Measurements from ENCODE around the gene PPM1B. TPM values are rescaled to one million over a fixed set of nuclear protein-coding genes. Genes with fewer than 3 reads are reported as not detected.

PPM1B gene
- total and polyA plus RNA-seq, 2 donors, result 36.3 to 55.4 TPM

DNA sequence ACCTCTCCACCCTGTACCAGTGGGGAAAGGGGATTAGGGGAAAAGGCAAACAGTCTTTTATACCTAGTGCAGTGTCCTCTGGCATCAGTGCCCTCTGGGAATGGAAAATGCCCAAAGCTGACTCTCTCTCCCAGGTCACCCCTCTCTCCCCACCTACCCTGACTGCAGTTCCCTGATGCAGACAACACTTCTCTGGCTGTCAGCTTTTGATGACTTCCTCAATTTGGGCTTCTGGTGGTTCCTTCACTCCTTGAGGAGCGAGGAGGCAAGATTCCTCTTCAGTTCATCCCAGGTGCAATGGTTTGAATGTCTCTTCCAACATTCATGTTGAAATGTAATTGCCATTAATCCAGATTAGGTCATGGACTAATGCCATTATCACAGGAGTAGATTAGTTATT is 19.7 kb upstream of the PPM1B start:
- no peaks in the 10 kb centered on the region for H3K9me3 ChIP-seq (ENCODE audit: control insufficient read depth in 2 of 2, insufficient read depth in 1 of 2, low read length in 1 of 2)

DNA sequence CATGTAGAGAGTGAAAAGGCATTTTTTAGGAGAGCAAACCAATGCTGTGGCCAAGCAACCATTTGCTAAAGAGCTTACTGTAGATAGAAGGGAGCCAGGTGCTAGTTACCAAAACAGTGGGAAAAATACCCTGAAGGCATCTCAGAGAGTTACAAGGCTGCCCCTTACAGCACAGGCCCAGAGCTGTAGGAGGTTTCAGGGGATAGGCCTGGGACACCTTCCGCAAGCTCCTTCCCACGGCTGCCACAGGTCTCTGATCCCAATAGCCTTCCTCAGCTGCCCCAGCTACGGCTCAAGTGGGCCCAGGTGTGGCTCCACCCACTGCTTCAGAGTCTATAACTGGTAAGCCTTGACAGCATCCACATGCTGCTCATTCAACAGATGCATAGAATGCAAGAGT is 18.2 kb upstream of the PPM1B start:
- Histone ChIP-seq H3K4me3 (ENCODE audit: low read length in 2 of 2) (no peak overlapping the region), H3K9me3 (ENCODE audit: control insufficient read depth in 2 of 2, insufficient read depth in 1 of 2, low read length in 1 of 2) (no peaks in the 10 kb centered on the region), H3K4me1 (ENCODE audit: control insufficient read depth in 2 of 2, insufficient read depth in 2 of 2, low read length in 2 of 2) (no peaks in the 10 kb centered on the region), H3K36me3 (ENCODE audit: control insufficient read depth in 2 of 2, insufficient read depth in 2 of 2, low read length in 1 of 2) (no peaks in the 10 kb centered on the region), H3K27ac (ENCODE audit: low read depth in 1 of 2, low read length in 1 of 2) (no peak overlapping the region), H3K27me3 (ENCODE audit: control insufficient read depth in 2 of 2, insufficient read depth in 1 of 2, low read length in 1 of 2) (no peaks in the 10 kb centered on the region)
- 97% methylated on average over 3 of the region's 3 CpGs for WGBS
- no peak for DNase-seq (ENCODE audit: low read depth in 6 of 9, low spot score in 9 of 9)

More for the DNA sequence above, 19.7 kb upstream of the PPM1B start:
- Histone ChIP-seq H3K27ac (ENCODE audit: low read depth in 1 of 2, low read length in 1 of 2) (no peak overlapping the region), H3K4me1 (ENCODE audit: control insufficient read depth in 2 of 2, insufficient read depth in 2 of 2, low read length in 2 of 2) (no peaks in the 10 kb centered on the region), H3K36me3 (ENCODE audit: control insufficient read depth in 2 of 2, insufficient read depth in 2 of 2, low read length in 1 of 2) (no peaks in the 10 kb centered on the region), H3K27me3 (ENCODE audit: control insufficient read depth in 2 of 2, insufficient read depth in 1 of 2, low read length in 1 of 2) (no peaks in the 10 kb centered on the region), H3K4me3 (ENCODE audit: low read length in 2 of 2) (no peak overlapping the region)
- DNase-seq (ENCODE audit: low read depth in 6 of 9, low spot score in 9 of 9), result no peak
- WGBS, result 59% methylated on average over 1 of the region's 1 CpG

DNA sequence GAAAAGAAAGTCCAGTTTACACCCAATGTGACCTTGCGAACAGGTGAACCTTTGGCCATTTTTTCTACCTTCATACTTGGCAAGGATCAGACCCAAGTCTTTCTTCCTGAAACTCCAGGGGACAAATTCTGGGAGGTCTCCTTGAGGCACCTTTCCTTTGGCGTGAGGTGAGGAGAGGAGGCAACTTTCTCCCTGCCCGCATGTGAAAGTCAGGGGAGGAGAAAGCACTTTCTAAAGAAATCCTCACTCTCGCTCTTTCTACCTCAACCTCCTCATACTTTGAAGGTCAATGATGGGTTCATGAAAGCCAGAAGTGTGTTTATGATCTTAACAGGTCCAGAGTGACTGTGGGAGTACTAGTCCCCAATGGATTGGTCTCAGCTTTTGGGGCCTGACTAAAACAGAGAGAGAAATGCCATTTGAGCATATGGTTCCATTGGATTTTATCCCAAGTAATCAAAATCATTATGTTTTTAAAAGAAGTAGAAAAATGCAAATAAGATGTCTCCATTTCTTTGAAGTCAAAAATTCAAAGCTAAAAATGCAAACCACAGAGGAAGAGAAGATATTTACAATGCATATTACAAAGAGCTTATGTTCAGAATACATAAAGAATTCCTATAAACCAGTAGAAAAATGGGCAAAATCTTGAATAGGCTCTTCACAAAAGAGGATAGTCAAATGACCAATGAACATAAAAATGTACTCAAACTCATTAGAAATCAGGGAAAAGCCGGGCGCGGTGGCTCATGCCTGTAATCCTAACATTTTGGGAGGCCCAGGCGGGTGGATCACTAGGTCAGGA is 15.6 kb upstream of the PPM1B start:
- H3K36me3 ChIP-seq (ENCODE audit: control insufficient read depth in 2 of 2, insufficient read depth in 2 of 2, low read length in 1 of 2), result no peaks in the 10 kb centered on the region
- H3K27ac ChIP-seq (ENCODE audit: low read depth in 1 of 2, low read length in 1 of 2), result no peak overlapping the region
- no peak for DNase-seq (ENCODE audit: low read depth in 6 of 9, low spot score in 9 of 9)
- H3K9me3 ChIP-seq (ENCODE audit: control insufficient read depth in 2 of 2, insufficient read depth in 1 of 2, low read length in 1 of 2), result no peaks in the 10 kb centered on the region
- H3K4me3 ChIP-seq (ENCODE audit: low read length in 2 of 2), result no peak overlapping the region
- H3K27me3 ChIP-seq (ENCODE audit: control insufficient read depth in 2 of 2, insufficient read depth in 1 of 2, low read length in 1 of 2), result no peaks in the 10 kb centered on the region
- no peaks in the 10 kb centered on the region for H3K4me1 ChIP-seq (ENCODE audit: control insufficient read depth in 2 of 2, insufficient read depth in 2 of 2, low read length in 2 of 2)
- WGBS, result 98% methylated on average over 8 of the region's 8 CpGs

DNA sequence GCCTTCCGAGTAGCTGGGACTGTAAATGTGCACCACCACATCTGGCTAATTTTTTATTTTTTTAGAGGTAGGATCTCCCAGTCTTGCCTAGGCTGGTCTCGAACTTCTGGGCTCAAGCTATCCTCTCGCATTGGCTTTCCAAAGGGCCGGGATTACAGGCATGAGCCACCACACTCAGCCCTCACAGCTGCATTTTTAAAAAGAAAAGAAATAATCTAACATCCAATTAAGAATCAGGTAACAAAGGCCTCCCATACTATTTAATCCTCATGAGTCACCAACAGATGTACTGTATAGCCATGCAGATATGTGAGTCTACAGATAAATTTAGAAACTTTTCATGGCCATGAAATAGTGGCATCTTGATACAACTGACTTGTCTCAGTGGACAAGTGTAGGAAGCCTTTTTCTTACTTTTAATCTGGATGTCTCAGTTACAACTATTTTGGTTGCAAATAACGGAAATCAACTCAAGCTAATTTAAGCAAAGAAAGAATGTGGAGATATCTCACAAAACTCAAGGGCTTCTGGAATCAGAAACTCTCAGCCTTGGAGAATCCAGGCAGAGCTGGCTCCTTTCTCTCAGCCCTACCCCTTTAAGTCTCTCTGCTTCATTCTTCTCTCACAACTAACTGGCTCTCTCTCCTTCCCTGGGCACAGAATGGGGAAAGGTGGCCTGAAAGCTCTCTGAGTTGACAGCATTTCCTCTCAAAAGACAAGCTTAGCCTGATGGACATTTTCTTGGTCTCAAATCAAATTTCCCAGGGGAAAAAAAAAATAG is 12.8 kb upstream of the PPM1B start:
- WGBS, result 94% methylated on average over 5 of the region's 5 CpGs
- H3K4me1 ChIP-seq (ENCODE audit: control insufficient read depth in 2 of 2, insufficient read depth in 2 of 2, low read length in 2 of 2), result no peaks in the 10 kb centered on the region
- H3K9me3 ChIP-seq (ENCODE audit: control insufficient read depth in 2 of 2, insufficient read depth in 1 of 2, low read length in 1 of 2), result no peaks in the 10 kb centered on the region
- no peaks in the 10 kb centered on the region for H3K27me3 ChIP-seq (ENCODE audit: control insufficient read depth in 2 of 2, insufficient read depth in 1 of 2, low read length in 1 of 2)
- H3K4me3 ChIP-seq (ENCODE audit: low read length in 2 of 2), result no peak overlapping the region
- DNase-seq (ENCODE audit: low read depth in 6 of 9, low spot score in 9 of 9), result no peak
- H3K36me3 ChIP-seq (ENCODE audit: control insufficient read depth in 2 of 2, insufficient read depth in 2 of 2, low read length in 1 of 2), result no peaks in the 10 kb centered on the region
- no peak overlapping the region for H3K27ac ChIP-seq (ENCODE audit: low read depth in 1 of 2, low read length in 1 of 2)

DNA sequence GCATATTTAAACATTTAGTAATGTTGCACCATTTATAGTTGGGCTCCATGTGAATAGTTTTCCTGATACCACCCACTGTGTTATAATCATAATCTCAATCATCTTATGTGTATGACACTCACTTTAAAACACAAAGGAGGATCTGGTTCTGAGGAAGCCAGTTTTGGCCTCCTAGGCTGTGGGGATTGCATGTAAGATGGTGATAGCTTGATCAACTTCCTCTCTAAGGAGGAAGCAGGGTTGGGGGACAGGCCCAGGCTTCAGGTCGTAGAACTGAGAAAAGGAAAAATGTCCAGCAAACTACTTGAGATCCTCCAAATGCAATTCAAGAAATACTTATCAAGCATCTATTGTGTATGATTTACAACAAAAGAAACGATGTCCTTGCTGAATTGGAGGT is 4.9 kb upstream of the PPM1B start:
- Histone ChIP-seq H3K4me1 (ENCODE audit: control insufficient read depth in 2 of 2, insufficient read depth in 2 of 2, low read length in 2 of 2) (no peaks in the 10 kb centered on the region), H3K9me3 (ENCODE audit: control insufficient read depth in 2 of 2, insufficient read depth in 1 of 2, low read length in 1 of 2) (peaks cover 0 to 6% of the 10 kb centered on the region in 2 donors), H3K4me3 (ENCODE audit: low read length in 2 of 2) (no peak overlapping the region), H3K27me3 (ENCODE audit: control insufficient read depth in 2 of 2, insufficient read depth in 1 of 2, low read length in 1 of 2) (no peaks in the 10 kb centered on the region), H3K36me3 (ENCODE audit: control insufficient read depth in 2 of 2, insufficient read depth in 2 of 2, low read length in 1 of 2) (no peaks in the 10 kb centered on the region), H3K27ac (ENCODE audit: low read depth in 1 of 2, low read length in 1 of 2) (no peak overlapping the region)
- 90% methylated on average over 2 of the region's 2 CpGs for WGBS
- DNase-seq (ENCODE audit: low read depth in 6 of 9, low spot score in 9 of 9), result no peak

DNA sequence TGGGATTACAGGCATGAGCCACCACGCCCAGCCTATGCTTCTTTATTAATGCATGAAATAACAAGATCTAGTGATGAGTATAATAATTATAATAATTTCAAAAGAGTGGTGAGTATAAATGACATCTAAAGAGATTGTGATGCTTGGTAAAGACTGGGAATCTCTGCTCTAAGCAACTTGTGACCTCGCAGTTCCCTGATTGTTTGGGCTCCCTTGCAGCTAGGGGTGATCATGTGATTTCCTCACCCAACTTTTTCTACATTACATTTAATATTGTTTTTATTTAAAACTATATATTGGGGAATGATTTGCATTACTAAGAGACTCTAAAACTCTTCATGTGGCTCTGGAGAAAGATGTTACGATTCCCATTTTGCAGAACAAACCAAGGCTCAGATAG is 4.1 kb upstream of the PPM1B start:
- no peaks in the 10 kb centered on the region for H3K4me1 ChIP-seq (ENCODE audit: control insufficient read depth in 2 of 2, insufficient read depth in 2 of 2, low read length in 2 of 2)
- peaks cover 0 to 6% of the 10 kb centered on the region in 2 donors for H3K9me3 ChIP-seq (ENCODE audit: control insufficient read depth in 2 of 2, insufficient read depth in 1 of 2, low read length in 1 of 2)
- no peaks in the 10 kb centered on the region for H3K36me3 ChIP-seq (ENCODE audit: control insufficient read depth in 2 of 2, insufficient read depth in 2 of 2, low read length in 1 of 2)
- H3K27ac ChIP-seq (ENCODE audit: low read depth in 1 of 2, low read length in 1 of 2), result no peak overlapping the region
- no peaks in the 10 kb centered on the region for H3K27me3 ChIP-seq (ENCODE audit: control insufficient read depth in 2 of 2, insufficient read depth in 1 of 2, low read length in 1 of 2)
- WGBS, result 98% methylated on average over 3 of the region's 3 CpGs
- no peak overlapping the region for H3K4me3 ChIP-seq (ENCODE audit: low read length in 2 of 2)
- DNase-seq (ENCODE audit: low read depth in 6 of 9, low spot score in 9 of 9), result no peak

DNA sequence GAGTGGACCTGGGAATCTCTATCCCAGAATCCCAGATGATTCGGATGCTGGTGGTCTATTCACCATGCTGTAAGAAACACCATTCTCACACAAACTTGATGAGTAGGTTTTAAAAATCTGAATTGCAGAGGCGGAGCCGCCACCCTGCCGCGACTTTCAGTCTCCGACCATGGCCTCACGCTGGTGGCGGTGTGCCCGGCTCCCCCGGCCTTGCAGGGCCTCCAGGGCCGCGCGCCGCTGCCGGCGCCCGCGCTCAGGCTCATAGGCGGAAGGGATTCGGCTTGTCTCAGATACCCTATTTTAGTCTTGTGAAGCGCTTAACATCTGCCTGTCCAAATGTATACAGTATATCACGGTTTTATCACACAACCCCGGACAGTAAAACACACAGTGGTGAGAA is 2.6 kb upstream of the PPM1B start:
- no peaks in the 10 kb centered on the region for H3K36me3 ChIP-seq (ENCODE audit: control insufficient read depth in 2 of 2, insufficient read depth in 2 of 2, low read length in 1 of 2)
- H3K4me1 ChIP-seq (ENCODE audit: control insufficient read depth in 2 of 2, insufficient read depth in 2 of 2, low read length in 2 of 2), result no peaks in the 10 kb centered on the region
- no peak for DNase-seq (ENCODE audit: low read depth in 6 of 9, low spot score in 9 of 9)
- peaks cover 0 to 6% of the 10 kb centered on the region in 2 donors for H3K9me3 ChIP-seq (ENCODE audit: control insufficient read depth in 2 of 2, insufficient read depth in 1 of 2, low read length in 1 of 2)
- no peak overlapping the region for H3K4me3 ChIP-seq (ENCODE audit: low read length in 2 of 2)
- H3K27ac ChIP-seq (ENCODE audit: low read depth in 1 of 2, low read length in 1 of 2), result no peak overlapping the region
- 95% methylated on average over 23 of the region's 23 CpGs for WGBS
- no peaks in the 10 kb centered on the region for H3K27me3 ChIP-seq (ENCODE audit: control insufficient read depth in 2 of 2, insufficient read depth in 1 of 2, low read length in 1 of 2)

DNA sequence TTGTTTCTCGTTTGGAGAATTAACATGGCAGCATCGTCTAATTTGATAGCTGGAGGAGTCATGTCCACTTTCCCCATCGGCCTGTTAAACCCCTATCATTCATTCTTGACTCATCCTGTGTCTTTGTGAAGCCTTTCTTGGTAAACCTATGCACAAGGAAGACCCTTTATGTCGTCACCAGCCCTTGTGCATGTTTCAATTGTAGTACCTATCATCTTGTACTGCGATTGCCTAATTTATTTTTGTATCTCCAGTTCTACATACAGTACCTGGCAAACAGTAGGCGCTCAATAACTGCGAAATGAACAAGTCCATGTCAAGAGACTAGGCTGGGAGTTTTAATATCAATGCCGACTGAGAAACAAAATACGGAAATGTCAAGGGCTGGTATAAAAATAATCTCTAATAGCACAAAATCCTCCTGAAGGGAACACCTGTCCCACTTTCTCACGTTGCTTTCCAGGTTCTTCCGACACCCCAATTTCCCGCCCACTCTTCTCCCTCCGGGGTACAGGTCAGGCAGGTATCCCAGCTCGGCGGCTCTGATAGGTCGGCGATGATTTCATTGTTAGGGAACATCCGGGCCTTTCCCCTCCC is 1.3 kb upstream of the PPM1B start:
- Histone ChIP-seq H3K9me3 (ENCODE audit: control insufficient read depth in 2 of 2, insufficient read depth in 1 of 2, low read length in 1 of 2) (peaks cover 0 to 6% of the 10 kb centered on the region in 2 donors), H3K27ac (ENCODE audit: low read depth in 1 of 2, low read length in 1 of 2) (peak overlapping the region; percentile 99), H3K36me3 (ENCODE audit: control insufficient read depth in 2 of 2, insufficient read depth in 2 of 2, low read length in 1 of 2) (no peaks in the 10 kb centered on the region), H3K27me3 (ENCODE audit: control insufficient read depth in 2 of 2, insufficient read depth in 1 of 2, low read length in 1 of 2) (no peaks in the 10 kb centered on the region), H3K4me1 (ENCODE audit: control insufficient read depth in 2 of 2, insufficient read depth in 2 of 2, low read length in 2 of 2) (no peaks in the 10 kb centered on the region), H3K4me3 (ENCODE audit: low read length in 2 of 2) (peak overlapping the region; percentile 79 to 95)
- DNase-seq (ENCODE audit: low read depth in 6 of 9, low spot score in 9 of 9), result no peak
- 36% methylated on average over 18 of the region's 18 CpGs for WGBS
